H1 (cell line): ENCODE results near the gene FAM234A. TPM values are rescaled to one million over a fixed set of nuclear protein-coding genes. Genes with fewer than 3 reads are reported as not detected.

Experiments used
- CTCF ChIA-PET: fragments of 300-600 bp; sonication (Branson Sonifier 250); formaldehyde crosslinking; loops from one replicate; lab custom pipeline; 2021; ENCODE audit not compliant: partially characterized antibody; lab: Charles Lee
- POLR2A ChIA-PET: fragments of 300-600 bp; sonication (Branson Sonifier 250); formaldehyde crosslinking; loops from one replicate; lab custom pipeline; 2021; ENCODE audit warnings: inconsistent platforms; ENCODE audit not compliant: partially characterized antibody; lab: Charles Lee
- DNase-seq, 2 experiments: peaks; one replicate each; pipeline versions ENCODE4 v3.0.0 to v3.0.0-alpha.2; 2010 to 2022; ENCODE audit warnings: low spot score in 2 of 2, low read depth in 1 of 2, mixed read lengths in 1 of 2
- FAIRE-seq: peaks from 2 replicates; lab custom pipeline; 2011; peaks lifted over from hg19 to GRCh38; lab: Jason Lieb, UNC
- H2AFZ ChIP-seq: 2 replicates; pipeline ENCODE4 v1.8.1; 2012; ENCODE audit warnings: low read length, inconsistent platforms
- H2AK5ac ChIP-seq: 2 replicates; pipeline ENCODE4 v1.6.1; 2013; ENCODE audit warnings: low read depth, low read length
- H2BK120ac ChIP-seq: replicated peaks from 2 replicates; pipeline ENCODE3; 2013; ENCODE audit warnings: low read depth, low read length, inconsistent platforms
- H2BK12ac ChIP-seq: 2 replicates; pipeline ENCODE4 v1.6.1; 2013; ENCODE audit warnings: low read depth, low read length
- H2BK15ac ChIP-seq: 2 replicates; pipeline ENCODE4 v1.6.1; 2013; ENCODE audit warnings: low read length
- H2BK20ac ChIP-seq: 2 replicates; pipeline ENCODE4 v1.6.1; 2013; ENCODE audit warnings: low read length
- H2BK5ac ChIP-seq: 2 replicates; pipeline ENCODE4 v1.6.1; 2013; ENCODE audit warnings: low read depth, low read length
- H3K14ac ChIP-seq: 2 replicates; pipeline ENCODE4 v1.6.1; 2013; ENCODE audit warnings: inconsistent platforms; ENCODE audit not compliant: insufficient read length
- H3K18ac ChIP-seq: 2 replicates; pipeline ENCODE4 v1.6.1; 2013; ENCODE audit warnings: low read length; ENCODE audit errors: extremely low read depth
- H3K23ac ChIP-seq: 2 replicates; pipeline ENCODE4 v1.6.1; 2013; ENCODE audit warnings: inconsistent platforms; ENCODE audit not compliant: insufficient read length
- H3K23me2 ChIP-seq: 2 replicates; pipeline ENCODE4 v1.6.1; 2013; ENCODE audit warnings: low read depth, low read length
- H3K27ac ChIP-seq: 2 replicates; pipeline ENCODE4 v1.6.1; 2011; ENCODE audit warnings: low read depth, low read length, inconsistent platforms
- H3K27me3 ChIP-seq, 4 experiments: replicated peaks in 1 of 4; 1 replicate in 1 of 4; 2 replicates in 3 of 4; pipeline versions ENCODE4 v1.6.1 to v1.8.1; 2011 to 2013; ENCODE audit warnings: low read length in 3 of 4, mild to moderate bottlenecking in 3 of 4, inconsistent platforms in 2 of 4, mixed read lengths in 2 of 4, moderate library complexity in 1 of 4; ENCODE audit not compliant: control insufficient read depth in 3 of 4, insufficient read depth in 3 of 4; ENCODE audit errors: extremely low read depth in 1 of 4
- H3K36me3 ChIP-seq, 4 experiments: 2 replicates each; pipeline versions ENCODE4 v1.6.1 to v1.8.1; 2011 to 2013; ENCODE audit warnings: mild to moderate bottlenecking in 4 of 4, low read length in 3 of 4, moderate library complexity in 2 of 4, control low read depth in 1 of 4, inconsistent platforms in 1 of 4; ENCODE audit not compliant: insufficient read depth in 4 of 4, control insufficient read depth in 2 of 4
- H3K4ac ChIP-seq: replicated peaks from 2 replicates; pipeline ENCODE3; 2013; ENCODE audit warnings: low read length, low read depth, mixed read lengths, inconsistent platforms; ENCODE audit not compliant: insufficient read length
- H3K4me1 ChIP-seq, 4 experiments: replicated peaks in 1 of 4; 1 replicate in 1 of 4; 2 replicates in 3 of 4; pipeline versions ENCODE4 v1.6.1 to v1.8.1; 2011 to 2013; ENCODE audit warnings: low read length in 3 of 4, inconsistent platforms in 2 of 4, mixed read lengths in 1 of 4; ENCODE audit not compliant: insufficient read depth in 4 of 4, control insufficient read depth in 3 of 4
- H3K4me2 ChIP-seq, 2 experiments: 2 replicates each; pipeline versions ENCODE4 v1.6.1 to v1.8.1; 2011 to 2013; ENCODE audit warnings: low read depth in 2 of 2, low read length in 2 of 2, control low read depth in 1 of 2, inconsistent platforms in 1 of 2, mild to moderate bottlenecking in 1 of 2; ENCODE audit not compliant: insufficient read depth in 1 of 2
- H3K4me3 ChIP-seq, 4 experiments: fragments of 200-600, 300-600 bp in 1 of 4; sonication (generic), shearing (Covaris generic), sonication (Bioruptor Twin) in 1 of 4; 2 replicates each; pipeline versions ENCODE4 v1.5.1 to v1.8.1; 2011 to 2016; ENCODE audit warnings: low read length in 4 of 4, low read depth in 3 of 4, control low read depth in 2 of 4, inconsistent platforms in 2 of 4, mild to moderate bottlenecking in 2 of 4, mixed read lengths in 1 of 4, moderate library complexity in 1 of 4; ENCODE audit not compliant: insufficient read depth in 2 of 4; ENCODE audit errors: extremely low read depth in 1 of 4
- H3K56ac ChIP-seq: replicated peaks from 2 replicates; pipeline ENCODE3; 2013; ENCODE audit warnings: low read depth, mild to moderate bottlenecking, mixed read lengths, low read length, inconsistent platforms; ENCODE audit not compliant: insufficient read length
- H3K79me1 ChIP-seq: 2 replicates; pipeline ENCODE4 v1.6.1; 2013; ENCODE audit warnings: low read depth, low read length, control low read depth
- H3K79me2 ChIP-seq, 2 experiments: 2 replicates each; pipeline versions ENCODE4 v1.6.1 to v1.8.1; 2012 to 2013; ENCODE audit warnings: low read length in 2 of 2, mild to moderate bottlenecking in 2 of 2, inconsistent platforms in 1 of 2; ENCODE audit not compliant: insufficient read depth in 2 of 2, control insufficient read depth in 1 of 2
- H3K9ac ChIP-seq, 4 experiments: replicated peaks in 1 of 4; 1 replicate in 1 of 4; 2 replicates in 3 of 4; pipeline versions ENCODE4 v1.6.1 to v1.8.1; 2011 to 2013; ENCODE audit warnings: low read depth in 3 of 4, low read length in 3 of 4, control low read depth in 2 of 4, mild to moderate bottlenecking in 2 of 4, moderate library complexity in 2 of 4, inconsistent platforms in 1 of 4; ENCODE audit errors: extremely low read depth in 1 of 4
- H3K9me3 ChIP-seq, 2 experiments: 2 replicates each; pipeline versions ENCODE4 v1.6.1 to v1.8.1; 2012 to 2013; ENCODE audit warnings: mild to moderate bottlenecking in 2 of 2, moderate library complexity in 2 of 2, control low read depth in 1 of 2, inconsistent platforms in 1 of 2, low read depth in 1 of 2, low read length in 1 of 2, mixed read lengths in 1 of 2; ENCODE audit not compliant: insufficient read depth in 2 of 2
- H4K20me1 ChIP-seq, 2 experiments: replicated peaks in 1 of 2; 2 replicates each; pipeline versions ENCODE3 to v1.8.1; 2011 to 2013; ENCODE audit warnings: inconsistent platforms in 2 of 2, low read length in 2 of 2, mild to moderate bottlenecking in 1 of 2; ENCODE audit not compliant: insufficient read depth in 2 of 2, control insufficient read depth in 1 of 2
- H4K5ac ChIP-seq: 2 replicates; pipeline ENCODE4 v1.6.1; 2013; ENCODE audit warnings: low read length, low read depth, mixed read lengths, inconsistent platforms; ENCODE audit not compliant: insufficient read length
- H4K8ac ChIP-seq: 2 replicates; pipeline ENCODE4 v1.8.0; 2013; ENCODE audit warnings: mild to moderate bottlenecking, moderate library complexity, low read length, inconsistent platforms; ENCODE audit not compliant: insufficient read depth; ENCODE audit errors: extremely low read depth
- H4K91ac ChIP-seq: replicated peaks from 2 replicates; pipeline ENCODE3; 2013; ENCODE audit warnings: low read length, mixed read lengths, inconsistent platforms; ENCODE audit not compliant: insufficient read length
- CBX8 ChIP-seq: fragments of 300-800, 300-1000 bp; sonication (generic); IDR thresholded peaks from 2 replicates; pipeline ENCODE4 v1.7.1; 2016; ENCODE audit warnings: low read depth, low read length, borderline replicate concordance
- SP4 ChIP-seq: IDR thresholded peaks from 2 replicates; pipeline ENCODE4 v1.6.1; 2012; ENCODE audit warnings: low read length, inconsistent platforms
- YY1 ChIP-seq: IDR thresholded peaks from 2 replicates; pipeline ENCODE4 v1.6.1; 2011; ENCODE audit warnings: low read depth, mild to moderate bottlenecking, low read length
- WGBS, 2 experiments: shearing (Covaris generic) in 1 of 2; methylation state at CpG; one replicate each; pipeline versions ENCODE4 v1.1.6 to v1.1.7; 2013 to 2015; ENCODE audit warnings: low lambda C conversion rate in 2 of 2, mixed read lengths in 2 of 2, inconsistent platforms in 1 of 2, low coverage in 1 of 2, missing lambda C conversion rate in 1 of 2; ENCODE audit not compliant: insufficient replicate concordance in 2 of 2, insufficient coverage in 1 of 2, insufficient read length in 1 of 2; ENCODE audit errors: extremely low coverage in 1 of 2, missing lambda C conversion rate in 1 of 2; 5-methylcytosine and 5-hydroxymethylcytosine counted together
- polyA plus RNA-seq, 7 experiments: library from polyadenylated mRNA; depleted of rRNA in 3 of 7; stranded (reverse) in 5 of 7; unstranded in 2 of 7; fragments of >200 nt in 5 of 7; fragments of 200-250 nt in 2 of 7; gene quantifications; 1 replicate in 5 of 7; 2 replicates in 1 of 7; 4 replicates in 1 of 7; pipeline versions ENCODE4 v1.2.1 to v1.2.3, GENCODE V29; 2011 to 2013; ENCODE audit warnings: missing spikeins in 2 of 7, mixed read lengths in 2 of 7
- total RNA-seq: library from RNA; stranded (reverse); fragmentation: NEBNext Ultra II Directional; extraction: Animal tissue kit (Norgen Biotek cat#: 25700); gene quantifications from 2 replicates; pipeline ENCODE4 v1.2.1, GENCODE V29; 2021
- TF ChIP-seq, protein P1 (sequence below): IDR thresholded peaks from 2 replicates; pipeline ENCODE4 v1.6.1; 2012; ENCODE audit warnings: low read length, inconsistent platforms

The FAM234A gene
- total and polyA plus RNA-seq, 2 of the 8 experiments (the other 6 are each of a cell fraction or from before 2014, with no cell fraction given) = 80.6 to 104 TPM

DNA sequence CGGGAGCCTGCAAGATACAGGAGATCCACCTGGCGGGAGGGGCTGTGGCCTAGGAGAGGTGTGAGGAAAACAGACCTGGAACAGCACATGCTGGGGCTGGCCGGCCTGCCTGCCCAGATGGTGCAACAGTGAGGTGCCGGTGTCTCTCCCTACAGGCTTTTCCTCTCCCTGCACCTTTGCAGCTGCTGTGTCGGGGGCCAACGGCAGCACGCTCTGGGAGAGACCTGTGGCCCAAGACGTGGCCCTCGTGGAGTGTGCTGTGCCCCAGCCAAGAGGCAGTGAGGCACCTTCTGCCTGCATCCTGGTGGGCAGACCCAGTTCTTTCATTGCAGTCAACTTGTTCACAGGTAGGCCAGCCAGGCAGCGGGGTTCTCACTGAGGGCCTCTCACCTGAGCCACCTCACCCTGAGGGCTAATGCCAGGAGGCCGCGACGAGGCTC lies 25.2 kb downstream of the FAM234A start:
- H2BK15ac ChIP-seq = no peak overlapping the region
- no peak overlapping the region for H2AK5ac ChIP-seq
- no peaks in the 10 kb centered on the region for H3K79me1 ChIP-seq
- no peak overlapping the region for H2BK12ac ChIP-seq
- WGBS, 2 experiments = 91% methylated on average over 10 of the region's 13 CpGs; no CpG with 5 or more reads in 1 of the 2 experiments
- H3K4me1 ChIP-seq = no peaks in the 10 kb centered on the region
- TF ChIP-seq, protein P1, sequence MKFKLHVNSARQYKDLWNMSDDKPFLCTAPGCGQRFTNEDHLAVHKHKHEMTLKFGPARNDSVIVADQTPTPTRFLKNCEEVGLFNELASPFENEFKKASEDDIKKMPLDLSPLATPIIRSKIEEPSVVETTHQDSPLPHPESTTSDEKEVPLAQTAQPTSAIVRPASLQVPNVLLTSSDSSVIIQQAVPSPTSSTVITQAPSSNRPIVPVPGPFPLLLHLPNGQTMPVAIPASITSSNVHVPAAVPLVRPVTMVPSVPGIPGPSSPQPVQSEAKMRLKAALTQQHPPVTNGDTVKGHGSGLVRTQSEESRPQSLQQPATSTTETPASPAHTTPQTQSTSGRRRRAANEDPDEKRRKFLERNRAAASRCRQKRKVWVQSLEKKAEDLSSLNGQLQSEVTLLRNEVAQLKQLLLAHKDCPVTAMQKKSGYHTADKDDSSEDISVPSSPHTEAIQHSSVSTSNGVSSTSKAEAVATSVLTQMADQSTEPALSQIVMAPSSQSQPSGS = no peak
- TF ChIP-seq CBX8 (no peak), SP4 (no peak), YY1 (no peak)
- H3K4ac ChIP-seq = no peak overlapping the region
- H3K4me3 ChIP-seq = no peak overlapping the region
- no peak overlapping the region for H2BK20ac ChIP-seq
- no peak overlapping the region for H4K8ac ChIP-seq
- no peak overlapping the region for H3K4me2 ChIP-seq
- no peak overlapping the region for H3K27ac ChIP-seq
- H3K79me2 ChIP-seq = no peaks in the 10 kb centered on the region
- H3K14ac ChIP-seq = no peak overlapping the region
- H3K23me2 ChIP-seq = no peaks in the 10 kb centered on the region
- no peaks in the 10 kb centered on the region for H3K27me3 ChIP-seq
- no peak overlapping the region for H2BK120ac ChIP-seq
- H2AFZ ChIP-seq = no peak overlapping the region
- H2BK5ac ChIP-seq = no peak overlapping the region; the same call in 1 of the 2 replicates
- H4K5ac ChIP-seq = no peak overlapping the region
- peaks cover 5 to 18% (median 10%) of the 10 kb centered on the region in 4 experiments; a peak in 6 of 8 replicates for H3K36me3 ChIP-seq
- H3K23ac ChIP-seq = no peak overlapping the region
- H3K9ac ChIP-seq = no peak overlapping the region
- H4K20me1 ChIP-seq = peaks cover 0 to 12% of the 10 kb centered on the region in 2 experiments
- no peaks in the 10 kb centered on the region for H3K9me3 ChIP-seq
- FAIRE-seq = no peak
- POLR2A ChIA-PET = no interaction called here
- no peak for DNase-seq
- no peak overlapping the region for H4K91ac ChIP-seq
- H3K56ac ChIP-seq = no peak overlapping the region
- H3K18ac ChIP-seq = no peak overlapping the region
- CTCF ChIA-PET = interaction anchor here (0.6 kb wide), 1 partner anchor 185 kb away, joined by 3 read pairs; no protein-coding TSS in a partner anchor
